ENCODE data around the gene ADAM17.

The ADAM17 gene

GRCh38 chr2:9462313-9462712 lies 93.3 kb downstream of the ADAM17 start:
- Histone ChIP-seq H3K4me3 (replicated peaks; ENCODE audit: low read depth, low read length) (no peak overlapping the region), H3K36me3 (ENCODE audit: control insufficient read depth, insufficient read depth, low read length) (peaks cover 4% of the 10 kb centered on the region), H3K27me3 (replicated peaks; ENCODE audit: control insufficient read depth, insufficient read depth, low read length) (no peaks in the 10 kb centered on the region)
- no peak for DNase-seq (ENCODE audit: extremely low read depth, insufficient read length)
- no peak for TF ChIP-seq CTCF (IDR thresholded peaks at IDR 0.05; ENCODE audit: insufficient read depth, low read length, poor library complexity, severe bottlenecking)

- TF ChIP-seq CTCF (IDR thresholded peaks at IDR 0.05; ENCODE audit: insufficient read depth, low read length, poor library complexity, severe bottlenecking), result no peak
- no peak for DNase-seq (ENCODE audit: extremely low read depth, insufficient read length)
- H3K36me3 ChIP-seq (ENCODE audit: control insufficient read depth, insufficient read depth, low read length), result peaks cover 4% of the 10 kb centered on the region
- no peaks in the 10 kb centered on the region for H3K27me3 ChIP-seq (replicated peaks; ENCODE audit: control insufficient read depth, insufficient read depth, low read length)
- no peak overlapping the region for H3K4me3 ChIP-seq (replicated peaks; ENCODE audit: low read depth, low read length)
Measured at GRCh38 chr2:9461079-9461478, 94.6 kb downstream of the ADAM17 start.

- Histone ChIP-seq H3K27me3 (replicated peaks; ENCODE audit: control insufficient read depth, insufficient read depth, low read length) (no peaks in the 10 kb centered on the region), H3K4me3 (replicated peaks; ENCODE audit: low read depth, low read length) (no peak overlapping the region), H3K36me3 (ENCODE audit: control insufficient read depth, insufficient read depth, low read length) (peaks cover 3% of the 10 kb centered on the region)
- no peak for DNase-seq (ENCODE audit: extremely low read depth, insufficient read length)
- TF ChIP-seq CTCF (IDR thresholded peaks at IDR 0.05; ENCODE audit: insufficient read depth, low read length, poor library complexity, severe bottlenecking), result no peak
Measured at GRCh38 chr2:9460441-9461017, 95.1 kb downstream of the ADAM17 start.

GRCh38 chr2:9451231-9451630 lies 104.4 kb downstream of the ADAM17 start:
- Histone ChIP-seq H3K36me3 (ENCODE audit: control insufficient read depth, insufficient read depth, low read length) (peaks cover 9% of the 10 kb centered on the region), H3K4me3 (replicated peaks; ENCODE audit: low read depth, low read length) (no peak overlapping the region), H3K27me3 (replicated peaks; ENCODE audit: control insufficient read depth, insufficient read depth, low read length) (no peaks in the 10 kb centered on the region)
- TF ChIP-seq CTCF (IDR thresholded peaks at IDR 0.05; ENCODE audit: insufficient read depth, low read length, poor library complexity, severe bottlenecking), result no peak
- no peak for DNase-seq (ENCODE audit: extremely low read depth, insufficient read length)

GRCh38 chr2:9445089-9445488 lies 110.5 kb downstream of the ADAM17 start:
- H3K27me3 ChIP-seq (replicated peaks; ENCODE audit: control insufficient read depth, insufficient read depth, low read length), result no peaks in the 10 kb centered on the region
- no peak overlapping the region for H3K4me3 ChIP-seq (replicated peaks; ENCODE audit: low read depth, low read length)
- H3K36me3 ChIP-seq (ENCODE audit: control insufficient read depth, insufficient read depth, low read length), result peaks cover 20% of the 10 kb centered on the region
- TF ChIP-seq CTCF (IDR thresholded peaks at IDR 0.05; ENCODE audit: insufficient read depth, low read length, poor library complexity, severe bottlenecking), result no peak
- no peak for DNase-seq (ENCODE audit: extremely low read depth, insufficient read length)

GRCh38 chr2:9443526-9443925 lies 112.1 kb downstream of the ADAM17 start:
- H3K36me3 ChIP-seq (ENCODE audit: control insufficient read depth, insufficient read depth, low read length), result peaks cover 18% of the 10 kb centered on the region
- TF ChIP-seq CTCF (IDR thresholded peaks at IDR 0.05; ENCODE audit: insufficient read depth, low read length, poor library complexity, severe bottlenecking), result no peak
- no peak overlapping the region for H3K4me3 ChIP-seq (replicated peaks; ENCODE audit: low read depth, low read length)
- H3K27me3 ChIP-seq (replicated peaks; ENCODE audit: control insufficient read depth, insufficient read depth, low read length), result no peaks in the 10 kb centered on the region
- no peak for DNase-seq (ENCODE audit: extremely low read depth, insufficient read length)

Measured in GM06990 (cell line).